HG03060 (cell line): ENCODE data around the gene MEPE.

ENCODE experiments used
- ATAC-seq: cut with Tn5 transposase; IDR thresholded peaks from one replicate; pipeline ENCODE4 v1.9.1; 2021; ENCODE audit warnings: low read depth, moderate number of reproducible peaks; ENCODE audit not compliant: unreplicated experiment

Gene MEPE

GRCh38 chr4:87832669-87833068 is at the start of gene MEPE:
MEPE (plus strand) TSS chr4:87832969; CDS start chr4:87834715, 1,746 bp downstream.
- no peak for ATAC-seq

GRCh38 chr4:87783781-87784180 is 49.0 kb upstream of the MEPE start:
- ATAC-seq = no peak

GRCh38 chr4:87785731-87786509 is 46.8 kb upstream of the MEPE start:
- ATAC-seq = no peak

GRCh38 chr4:87799301-87800113 is 33.3 kb upstream of the MEPE start, which contains the start of gene IBSP:
IBSP (plus strand) TSS chr4:87799554; CDS start chr4:87802362, 2,808 bp downstream.
- no peak for ATAC-seq

GRCh38 chr4:87802858-87803257 is 29.9 kb upstream of the MEPE start:
- ATAC-seq = no peak

- ATAC-seq = no peak
Observed at GRCh38 chr4:87803421-87803820, 29.3 kb upstream of the MEPE start.

- no peak for ATAC-seq
Observed at GRCh38 chr4:87804871-87805270, 27.9 kb upstream of the MEPE start.

- no peak for ATAC-seq
Observed at GRCh38 chr4:87805971-87806370, 26.8 kb upstream of the MEPE start.

GRCh38 chr4:87806520-87806919 is 26.2 kb upstream of the MEPE start:
- ATAC-seq = no peak

- ATAC-seq = no peak
Observed at GRCh38 chr4:87807402-87807801, 25.4 kb upstream of the MEPE start.

GRCh38 chr4:87811977-87812376 is 20.8 kb upstream of the MEPE start:
- no peak for ATAC-seq

GRCh38 chr4:87819281-87819919 is 13.4 kb upstream of the MEPE start:
- no peak for ATAC-seq

GRCh38 chr4:87823200-87823599 is 9.6 kb upstream of the MEPE start:
- ATAC-seq = no peak

GRCh38 chr4:87823724-87824123 is 9.0 kb upstream of the MEPE start:
- ATAC-seq = no peak

GRCh38 chr4:87824352-87824751 is 8.4 kb upstream of the MEPE start:
- ATAC-seq = no peak

GRCh38 chr4:87834401-87834800 is 1.6 kb downstream of the MEPE start:
- no peak for ATAC-seq

- no peak for ATAC-seq
Observed at GRCh38 chr4:87835197-87835596, 2.4 kb downstream of the MEPE start.

- no peak for ATAC-seq
Observed at GRCh38 chr4:87835743-87836142, 3.0 kb downstream of the MEPE start.

GRCh38 chr4:87838205-87838604 is 5.4 kb downstream of the MEPE start:
- ATAC-seq = no peak

- ATAC-seq = no peak
Observed at GRCh38 chr4:87838890-87839591, 6.3 kb downstream of the MEPE start.

GRCh38 chr4:87839592-87839946 is 6.8 kb downstream of the MEPE start:
- no peak for ATAC-seq
